IMR-90 (cell line): Measurements from ENCODE around the gene CENPM. TPM values are rescaled to one million over a fixed set of nuclear protein-coding genes. Genes with fewer than 3 reads are reported as not detected.

Experiments
- ATAC-seq: fragments of 200-7000 bp; cut with Tn5 transposase; 2 replicates; pipeline ENCODE4 v1.9.1; 2020; ENCODE audit warnings: low read depth, mild to moderate bottlenecking, moderate library complexity
- BruUV-seq: library from RNA; stranded (reverse); fragments of 400-500 nt; replicated peaks from 2 replicates; lab custom pipeline; 2021; lab: Mats Ljungman, UMichigan
- CTCF ChIA-PET: fragments of 300-600 bp; formaldehyde crosslinking; extraction: SDS; loops from one replicate; lab custom pipeline; 2021; ENCODE audit warnings: antibody characterized with exemption; lab: Yijun Ruan, JAX
- POLR2A ChIA-PET: fragments of 300-600 bp; sonication (Branson Sonifier 250); formaldehyde crosslinking; loops from one replicate; lab custom pipeline; 2022; ENCODE audit warnings: antibody characterized with exemption; ENCODE audit not compliant: unreplicated experiment; lab: Charles Lee
- DNase-seq: peaks from one replicate; pipeline ENCODE4 v3.0.0; 2013
- H2AFZ ChIP-seq: replicated peaks from 2 replicates; pipeline ENCODE3; 2013; ENCODE audit warnings: low read length, mild to moderate bottlenecking; ENCODE audit not compliant: poor library complexity
- H2AK5ac ChIP-seq: 2 replicates; pipeline ENCODE4 v1.6.1; 2013; ENCODE audit warnings: low read depth, low read length, inconsistent platforms
- H2AK9ac ChIP-seq: replicated peaks from 2 replicates; pipeline ENCODE3; 2013; ENCODE audit warnings: mild to moderate bottlenecking, low read depth, low read length, moderate library complexity; ENCODE audit not compliant: poor library complexity
- H2BK120ac ChIP-seq: 2 replicates; pipeline ENCODE4 v1.6.1; 2013; ENCODE audit warnings: low read depth, low read length, inconsistent platforms
- H2BK15ac ChIP-seq: 3 replicates; pipeline ENCODE4 v1.6.1; 2013; ENCODE audit warnings: low read depth, low read length, inconsistent platforms
- H2BK20ac ChIP-seq: 2 replicates; pipeline ENCODE4 v1.6.1; 2013; ENCODE audit warnings: low read depth, mild to moderate bottlenecking, inconsistent platforms, low read length, moderate library complexity
- H2BK5ac ChIP-seq: 2 replicates; pipeline ENCODE4 v1.6.1; 2013; ENCODE audit warnings: mild to moderate bottlenecking, low read depth, low read length, inconsistent platforms; ENCODE audit not compliant: poor library complexity, severe bottlenecking
- H3K14ac ChIP-seq: replicated peaks from 2 replicates; pipeline ENCODE4 v1.6.1; 2013; ENCODE audit warnings: low read depth, low read length, inconsistent platforms
- H3K18ac ChIP-seq: 2 replicates; pipeline ENCODE4 v1.6.1; 2013; ENCODE audit warnings: low read depth, low read length, control low read depth
- H3K23ac ChIP-seq: 2 replicates; pipeline ENCODE4 v1.6.1; 2013; ENCODE audit warnings: low read depth, low read length, inconsistent platforms
- H3K27ac ChIP-seq: 2 replicates; pipeline ENCODE4 v1.5.1; 2013; ENCODE audit warnings: mild to moderate bottlenecking, control low read depth, low read length; ENCODE audit not compliant: insufficient read depth
- H3K27me3 ChIP-seq: 2 replicates; pipeline ENCODE4 v1.6.1; 2013; ENCODE audit warnings: low read length; ENCODE audit not compliant: control insufficient read depth, insufficient read depth
- H3K36me3 ChIP-seq: 2 replicates; pipeline ENCODE4 v1.6.1; 2013; ENCODE audit warnings: low read length, mixed read lengths; ENCODE audit not compliant: control insufficient read depth, insufficient read depth
- H3K4ac ChIP-seq: 2 replicates; pipeline ENCODE4 v1.6.1; 2013; ENCODE audit warnings: low read depth, low read length, inconsistent platforms
- H3K4me1 ChIP-seq: 2 replicates; pipeline ENCODE4 v1.6.1; 2013; ENCODE audit warnings: low read length, mixed read lengths; ENCODE audit not compliant: control insufficient read depth, insufficient read depth
- H3K4me2 ChIP-seq: 2 replicates; pipeline ENCODE4 v1.6.1; 2013; ENCODE audit warnings: low read depth, mild to moderate bottlenecking, control low read depth, low read length, moderate library complexity
- H3K4me3 ChIP-seq: 2 replicates; pipeline ENCODE4 v1.5.1; 2013; ENCODE audit warnings: low read depth, mild to moderate bottlenecking, control low read depth, low read length, moderate library complexity; ENCODE audit not compliant: insufficient read depth
- H3K56ac ChIP-seq: 2 replicates; pipeline ENCODE4 v1.6.1; 2013; ENCODE audit warnings: low read length, inconsistent platforms; ENCODE audit not compliant: insufficient read depth; ENCODE audit errors: extremely low read depth
- H3K79me1 ChIP-seq, 2 experiments: 2 replicates each; pipeline ENCODE4 v1.6.1; 2013; ENCODE audit warnings: low read length in 2 of 2, inconsistent platforms in 1 of 2, low read depth in 1 of 2
- H3K9ac ChIP-seq: 2 replicates; pipeline ENCODE4 v1.6.1; 2013; ENCODE audit warnings: low read depth, low read length, control low read depth
- H3K9me1 ChIP-seq: 2 replicates; pipeline ENCODE4 v1.6.1; 2013; ENCODE audit warnings: low read length, inconsistent platforms; ENCODE audit not compliant: insufficient read depth
- H3K9me3 ChIP-seq: 2 replicates; pipeline ENCODE4 v1.6.1; 2013; ENCODE audit warnings: low read length; ENCODE audit not compliant: control insufficient read depth, insufficient read depth
- H4K20me1 ChIP-seq: 2 replicates; pipeline ENCODE4 v1.6.1; 2013; ENCODE audit warnings: low read length, inconsistent platforms; ENCODE audit not compliant: insufficient read depth
- H4K5ac ChIP-seq: 2 replicates; pipeline ENCODE4 v1.6.1; 2013; ENCODE audit warnings: mild to moderate bottlenecking, low read depth, low read length, control low read depth
- H4K8ac ChIP-seq, 2 experiments: 2 replicates each; pipeline ENCODE4 v1.6.1; 2013; ENCODE audit warnings: low read depth in 2 of 2, low read length in 2 of 2, control low read depth in 1 of 2, inconsistent platforms in 1 of 2
- H4K91ac ChIP-seq: 2 replicates; pipeline ENCODE4 v1.6.1; 2013; ENCODE audit warnings: low read depth, low read length, inconsistent platforms; ENCODE audit not compliant: insufficient read depth
- BHLHE40 ChIP-seq: fragments of 150-350 bp; IDR thresholded peaks from 2 replicates; pipeline ENCODE4 v1.6.1; 2016; ENCODE audit warnings: mild to moderate bottlenecking, low read depth, low read length
- CEBPB ChIP-seq: IDR thresholded peaks from 2 replicates; pipeline ENCODE4 v1.6.1; 2012; ENCODE audit warnings: low read depth, low read length, improper control_type of control experiment
- CHD1 ChIP-seq: IDR thresholded peaks from 2 replicates; pipeline ENCODE4 v1.6.1; 2012; ENCODE audit warnings: low read depth, low read length, improper control_type of control experiment
- CTCF ChIP-seq: conservative IDR thresholded peaks from 2 replicates; pipeline ENCODE4 v1.5.1; 2012; ENCODE audit warnings: mild to moderate bottlenecking, low read depth, low read length, improper control_type of control experiment
- FOS ChIP-seq: fragments of 150-350 bp; IDR thresholded peaks from 2 replicates; pipeline ENCODE4 v1.6.1; 2016; ENCODE audit warnings: low read depth, low read length
- MAZ ChIP-seq: IDR thresholded peaks from 2 replicates; pipeline ENCODE4 v1.6.1; 2012; ENCODE audit warnings: low read depth, mild to moderate bottlenecking, low read length, improper control_type of control experiment, moderate library complexity, borderline replicate concordance
- MXI1 ChIP-seq: IDR thresholded peaks from 2 replicates; pipeline ENCODE4 v1.6.1; 2012; ENCODE audit warnings: low read depth, mild to moderate bottlenecking, low read length, moderate library complexity, borderline replicate concordance
- NFE2L2 ChIP-seq: fragments of 150-350 bp; IDR thresholded peaks from 2 replicates; pipeline ENCODE4 v1.6.1; 2016; ENCODE audit warnings: low read depth, mild to moderate bottlenecking, low read length
- POLR2A ChIP-seq: IDR thresholded peaks from 2 replicates; pipeline ENCODE4 v1.6.1; 2012; ENCODE audit warnings: mild to moderate bottlenecking, low read depth, low read length
- RAD21 ChIP-seq: IDR thresholded peaks from 2 replicates; pipeline ENCODE4 v1.6.1; 2012; ENCODE audit warnings: low read length, improper control_type of control experiment
- RCOR1 ChIP-seq: IDR thresholded peaks from 2 replicates; pipeline ENCODE4 v1.6.1; 2012; ENCODE audit warnings: mild to moderate bottlenecking, low read length, improper control_type of control experiment; ENCODE audit not compliant: insufficient replicate concordance
- RFX5 ChIP-seq: IDR thresholded peaks from 2 replicates; pipeline ENCODE4 v1.8.0; 2012; ENCODE audit warnings: low read depth, mild to moderate bottlenecking, low read length, moderate library complexity
- SMC3 ChIP-seq: fragments of 150-350 bp; IDR thresholded peaks from 2 replicates; pipeline ENCODE4 v1.6.1; 2016; ENCODE audit warnings: low read depth, mild to moderate bottlenecking, antibody characterized with exemption, low read length, moderate library complexity
- USF2 ChIP-seq: fragments of 150-350 bp; IDR thresholded peaks from 2 replicates; pipeline ENCODE4 v1.6.1; 2017; ENCODE audit warnings: mild to moderate bottlenecking, antibody characterized with exemption, low read length, low read depth
- WGBS, 2 experiments: methylation state at CpG; one replicate each; pipeline versions ENCODE4 v1.1.5 to v1.1.7; 2013; ENCODE audit warnings: missing lambda C conversion rate in 2 of 2; ENCODE audit not compliant: insufficient read length in 1 of 2; ENCODE audit errors: extremely low coverage in 2 of 2; 5-methylcytosine and 5-hydroxymethylcytosine counted together
- dilution Hi-C: fragments of 300-500 bp; cut with HindIII; formaldehyde crosslinking; loops from one replicate; pipeline ENCODE4 v1.14.3; 2018; ENCODE audit warnings: low sequenced_read_pairs; ENCODE audit not compliant: unreplicated experiment
- in situ Hi-C: fragments of 300-500 bp; cut with MboI; formaldehyde crosslinking; loops from 3 replicates; pipeline ENCODE4 v1.14.3; 2019; ENCODE audit warnings: low sequenced_read_pairs, inconsistent platforms, mixed read lengths
- intact Hi-C: fragments of 100-400 bp; cut with micrococcal nuclease; formaldehyde crosslinking; loops from 2 replicates; pipeline ENCODE4 v1.10.0; 2022
- polyA plus RNA-seq, 3 experiments: library from polyadenylated mRNA; depleted of rRNA; stranded (reverse); fragments of >200 nt; gene quantifications; 2 replicates each; pipeline ENCODE4 v1.2.3, GENCODE V29; 2012; ENCODE audit warnings: low replicate concordance in 1 of 3
- total RNA-seq: library from RNA; depleted of rRNA; stranded (reverse); fragments of >200 nt; gene quantifications from 2 replicates; pipeline ENCODE4 v1.2.3, GENCODE V29; 2012
- TF ChIP-seq, protein P1 (sequence below): fragments of 150-350 bp; IDR thresholded peaks from 2 replicates; pipeline ENCODE4 v1.6.1; 2016; ENCODE audit warnings: low read depth, mild to moderate bottlenecking, low read length, moderate library complexity, borderline replicate concordance

CENPM gene
- total and polyA plus RNA-seq, 2 of the 4 experiments (the other 2 are of a cell fraction), result 18.1 to 20.1 TPM

DNA sequence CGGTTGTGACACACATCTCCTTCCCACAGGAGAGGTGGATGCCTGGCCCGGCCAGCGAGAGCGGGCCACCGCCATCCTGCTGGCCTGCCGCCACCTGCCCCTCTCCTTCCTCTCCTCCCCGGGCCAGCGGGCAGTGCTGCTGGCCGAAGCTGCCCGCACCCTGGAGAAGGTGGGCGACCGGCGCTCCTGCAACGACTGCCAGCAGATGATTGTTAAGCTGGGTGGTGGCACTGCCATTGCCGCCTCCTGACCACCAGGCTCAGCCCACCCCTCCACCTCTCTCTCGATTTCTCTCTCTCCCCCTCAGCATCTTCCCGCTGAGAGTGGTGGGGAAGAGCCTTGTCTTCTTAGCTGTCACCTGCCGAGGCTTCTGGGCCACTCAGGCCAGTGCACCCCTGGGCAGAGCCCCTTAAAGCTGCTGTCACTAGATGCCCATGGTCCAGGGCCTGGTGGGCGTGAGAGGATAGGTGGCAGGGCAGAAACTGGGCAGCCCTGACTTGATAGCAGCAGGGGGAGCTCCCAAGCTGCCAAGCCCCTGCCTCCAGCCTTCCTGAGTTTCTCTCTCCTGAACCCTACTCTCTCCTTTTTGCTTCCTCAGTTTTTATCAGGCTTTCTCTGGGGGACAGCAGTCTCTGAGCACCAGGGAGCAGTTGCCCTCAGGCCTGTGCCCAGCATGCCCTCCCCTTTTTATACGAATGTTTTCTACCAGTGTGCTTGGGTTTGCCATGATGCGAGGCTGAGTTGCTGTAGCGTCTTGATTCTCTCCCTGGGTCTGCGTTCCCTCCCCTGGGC is 41.3 kb downstream of the CENPM start:
- H3K4me2 ChIP-seq, result no peak overlapping the region
- no peak overlapping the region for H4K8ac ChIP-seq
- no peak overlapping the region for H2BK5ac ChIP-seq
- intact Hi-C loops, result no loop called here
- H3K9me3 ChIP-seq, result no peaks in the 10 kb centered on the region
- no peak overlapping the region for H4K5ac ChIP-seq
- H2AK9ac ChIP-seq, result peak overlapping the region; percentile 55
- in situ Hi-C loops, result no loop called here
- no peak overlapping the region for H3K9ac ChIP-seq
- ChIA-PET POLR2A (interaction anchor here (0.6 kb wide), 1 partner anchor 10 kb away, joined by 3 read pairs; no protein-coding TSS in a partner anchor), CTCF (no interaction called here)
- no peak overlapping the region for H2AFZ ChIP-seq
- H4K20me1 ChIP-seq, result peaks cover 4% of the 10 kb centered on the region; the same call in 1 of the 2 replicates
- H2BK15ac ChIP-seq, result no peak overlapping the region
- H2BK20ac ChIP-seq, result no peak overlapping the region
- 0 out of 2 replicates have a peak, but pooled peaks cover 2% of the 10 kb centered on the region for H3K9me1 ChIP-seq
- H3K4me1 ChIP-seq, result peaks cover under 1% of the 10 kb centered on the region; the same call in 1 of the 2 replicates
- no peak overlapping the region for H3K27ac ChIP-seq
- no peak overlapping the region for H3K14ac ChIP-seq
- DNase-seq (no peak), ATAC-seq (no peak)
- no peak overlapping the region for H3K23ac ChIP-seq
- no peak overlapping the region for H3K18ac ChIP-seq
- H3K79me1 ChIP-seq, result no peaks in the 10 kb centered on the region
- H3K27me3 ChIP-seq, result peaks cover 14% of the 10 kb centered on the region
- peaks cover 15% of the 10 kb centered on the region; the same call in 1 of the 2 replicates for H3K36me3 ChIP-seq
- H3K4ac ChIP-seq, result no peak overlapping the region
- H3K56ac ChIP-seq, result no peak overlapping the region
- no peak overlapping the region for H2AK5ac ChIP-seq
- H4K91ac ChIP-seq, result no peak overlapping the region
- no peak overlapping the region for H3K4me3 ChIP-seq
- dilution Hi-C loops, result no loop called here
- BruUV-seq, result no TSS peak
- no CpG with 5 or more reads among the region's 23 CpGs for WGBS, 2 experiments
- H2BK120ac ChIP-seq, result no peak overlapping the region
- no peak for TF ChIP-seq CTCF
- no peak for TF ChIP-seq CHD1
- no peak for TF ChIP-seq MXI1
- no peak for TF ChIP-seq MAZ
- no peak for TF ChIP-seq FOS
- TF ChIP-seq USF2, result no peak
- TF ChIP-seq NFE2L2, result no peak
- no peak for TF ChIP-seq RAD21
- no peak for TF ChIP-seq POLR2A
- TF ChIP-seq BHLHE40, result no peak
- TF ChIP-seq RFX5, result no peak
- TF ChIP-seq SMC3, result no peak
- TF ChIP-seq RCOR1, result no peak
- TF ChIP-seq, protein P1, sequence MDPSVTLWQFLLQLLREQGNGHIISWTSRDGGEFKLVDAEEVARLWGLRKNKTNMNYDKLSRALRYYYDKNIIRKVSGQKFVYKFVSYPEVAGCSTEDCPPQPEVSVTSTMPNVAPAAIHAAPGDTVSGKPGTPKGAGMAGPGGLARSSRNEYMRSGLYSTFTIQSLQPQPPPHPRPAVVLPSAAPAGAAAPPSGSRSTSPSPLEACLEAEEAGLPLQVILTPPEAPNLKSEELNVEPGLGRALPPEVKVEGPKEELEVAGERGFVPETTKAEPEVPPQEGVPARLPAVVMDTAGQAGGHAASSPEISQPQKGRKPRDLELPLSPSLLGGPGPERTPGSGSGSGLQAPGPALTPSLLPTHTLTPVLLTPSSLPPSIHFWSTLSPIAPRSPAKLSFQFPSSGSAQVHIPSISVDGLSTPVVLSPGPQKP, result no peak
- TF ChIP-seq CEBPB, result no peak
